HG03575 (cell line): ENCODE measurements around the gene EIF4EBP3.
"Not testable (repeated sequence)": the region's sequence is repeated elsewhere in the genome, so short reads cannot be mapped to it uniquely, and the experiment has no call there.

Source experiments
- ATAC-seq: cut with Tn5 transposase; IDR thresholded peaks from one replicate; pipeline ENCODE4 v1.9.1; 2021; ENCODE audit not compliant: unreplicated experiment, insufficient number of reproducible peaks, low FRiP score; ENCODE audit errors: extremely low read depth

Gene EIF4EBP3

DNA sequence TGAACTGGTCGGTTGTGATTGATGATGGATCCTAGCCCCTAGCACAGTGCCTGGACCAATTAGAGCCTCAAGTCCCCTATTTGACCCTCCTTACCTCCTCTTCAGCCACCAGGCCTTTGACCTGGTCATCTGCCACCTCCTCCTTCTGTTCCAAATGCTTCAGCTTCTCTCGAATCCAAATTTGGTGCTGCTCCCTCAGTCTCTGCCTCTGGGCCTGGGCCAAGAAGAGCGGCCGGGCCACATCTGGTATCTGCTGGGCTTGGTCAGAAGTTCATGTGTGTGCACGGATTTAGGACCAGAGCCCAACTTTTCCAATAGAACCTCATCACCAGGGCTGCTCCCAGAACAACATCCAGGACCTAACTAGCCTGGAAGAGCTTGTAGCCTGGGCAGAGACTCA lies 23.6 kb downstream of the EIF4EBP3 start:
- no peak for ATAC-seq

DNA sequence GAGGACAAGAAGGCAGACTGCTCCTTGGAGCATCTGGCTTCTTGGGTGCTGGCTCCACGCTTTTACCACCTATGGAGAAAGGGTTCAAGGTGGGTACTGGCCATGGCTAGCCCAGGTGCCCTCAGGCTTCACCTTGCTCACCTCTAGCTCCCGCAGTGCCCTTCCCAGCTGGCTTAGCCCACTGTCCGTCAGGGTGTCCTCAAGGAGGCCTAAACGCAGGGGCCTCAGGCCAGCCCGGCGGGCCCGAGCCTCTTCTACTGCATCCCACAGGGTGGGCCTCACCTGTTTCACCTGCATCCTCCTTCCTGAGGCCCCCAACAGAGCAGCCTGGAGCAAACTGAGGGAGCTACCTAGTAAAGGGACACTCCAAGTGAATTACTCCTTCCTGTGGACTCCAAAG lies 26.2 kb downstream of the EIF4EBP3 start:
- no peak for ATAC-seq

DNA sequence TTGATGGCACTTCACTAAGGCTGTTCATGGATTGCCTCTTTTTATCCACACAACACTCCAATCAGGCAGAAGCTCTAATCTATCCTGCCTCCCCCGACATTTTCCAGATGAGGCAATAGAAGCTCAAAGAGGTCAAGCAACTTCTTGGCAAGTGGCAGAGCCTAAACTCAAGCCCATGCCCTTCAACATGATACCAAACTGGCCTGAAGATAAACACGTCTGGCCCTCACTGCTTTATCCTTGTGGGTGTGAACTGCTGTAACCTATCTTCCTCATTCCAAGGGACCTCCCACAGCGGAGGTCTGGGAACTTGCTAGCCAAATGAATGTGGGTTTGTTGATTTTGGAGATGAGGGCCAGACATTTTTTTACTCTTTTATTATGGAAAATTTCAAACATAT lies 26.7 kb downstream of the EIF4EBP3 start:
- no peak for ATAC-seq

DNA sequence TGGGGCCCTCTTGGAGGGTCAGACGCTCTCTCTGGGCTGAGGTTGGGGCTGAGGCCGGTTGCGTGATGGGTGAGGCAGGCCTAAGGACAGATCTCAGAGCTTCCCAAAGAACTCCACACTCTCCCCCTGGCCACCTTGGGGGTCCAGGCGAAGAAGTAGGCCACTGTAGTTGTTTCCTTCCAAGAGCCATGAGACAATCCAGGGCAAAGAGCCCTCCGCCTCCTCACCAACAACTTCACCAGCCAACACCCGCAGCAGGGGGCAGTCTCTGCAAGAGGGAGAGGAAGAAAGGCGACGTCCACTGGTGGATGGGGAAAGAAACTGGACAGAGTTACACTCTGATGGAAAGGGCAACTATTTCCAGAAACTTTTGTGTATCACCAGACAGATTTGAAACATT lies 27.8 kb downstream of the EIF4EBP3 start:
- ATAC-seq, result no peak

DNA sequence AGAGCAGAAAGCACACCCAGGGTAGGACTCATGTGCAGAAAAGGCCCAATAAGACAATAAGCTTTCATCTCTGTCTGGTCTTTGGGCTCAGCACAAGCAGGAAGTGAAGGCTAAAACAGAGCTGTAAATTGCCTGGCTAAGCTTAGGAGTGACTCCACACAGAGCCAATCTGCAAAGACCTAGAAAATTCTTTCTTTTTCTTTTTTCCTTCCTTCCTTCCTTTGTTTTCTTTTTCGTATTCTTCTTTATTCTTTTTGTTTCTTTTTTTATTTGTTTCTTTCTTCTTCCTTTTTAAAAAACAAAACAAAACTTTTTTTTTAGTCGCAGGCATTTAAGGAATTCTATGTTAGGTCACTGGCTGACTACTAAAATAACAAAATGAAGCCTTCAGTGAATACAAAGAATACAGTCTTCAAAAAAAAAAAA lies 29.3 kb downstream of the EIF4EBP3 start:
- no peak for ATAC-seq

DNA sequence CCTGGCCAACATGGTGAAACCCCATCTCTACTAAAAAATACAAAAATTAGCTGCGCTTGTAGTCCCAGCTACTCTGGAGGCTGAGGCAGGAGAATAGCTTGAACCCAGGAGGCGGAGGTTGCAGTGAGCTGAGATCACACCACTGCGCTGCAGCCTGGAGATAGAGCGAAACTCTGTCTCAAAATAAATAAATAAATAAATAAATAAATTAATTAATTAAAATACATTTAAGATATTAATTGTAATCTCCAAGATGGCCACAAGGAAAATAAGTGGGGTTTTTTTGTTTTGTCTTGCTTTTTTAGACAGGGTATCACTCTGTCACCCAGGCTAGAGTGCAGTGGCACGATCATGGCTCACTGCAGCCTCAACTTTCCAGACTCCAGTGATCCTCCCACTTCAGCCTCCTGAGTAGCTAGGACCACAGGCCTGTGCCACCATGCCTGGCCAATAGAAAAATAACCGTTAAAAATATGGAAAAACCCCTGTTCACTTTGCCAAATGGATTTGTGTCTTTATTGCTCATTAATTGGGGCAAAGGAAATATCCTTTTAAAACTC lies 31.8 kb downstream of the EIF4EBP3 start:
- not testable (repeated sequence) for ATAC-seq

DNA sequence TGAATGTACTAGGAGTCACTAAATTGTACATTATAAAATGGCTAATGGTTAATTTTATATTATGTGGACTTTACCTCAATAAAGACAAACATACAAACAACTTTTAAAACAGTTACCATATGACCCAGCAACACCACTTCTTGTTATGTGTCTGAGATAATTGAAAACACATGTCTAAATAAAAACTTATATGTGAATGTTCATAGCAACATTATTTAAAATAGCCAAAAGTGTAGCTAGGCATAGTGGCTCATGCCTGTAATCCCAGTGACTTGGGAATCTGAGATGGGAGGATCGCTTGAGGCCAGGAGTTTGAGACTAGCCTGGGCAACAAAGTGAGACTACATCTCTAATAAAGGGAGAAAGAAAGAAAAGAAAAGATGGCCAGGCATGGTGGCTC lies 40.0 kb downstream of the EIF4EBP3 start:
- no peak for ATAC-seq

DNA sequence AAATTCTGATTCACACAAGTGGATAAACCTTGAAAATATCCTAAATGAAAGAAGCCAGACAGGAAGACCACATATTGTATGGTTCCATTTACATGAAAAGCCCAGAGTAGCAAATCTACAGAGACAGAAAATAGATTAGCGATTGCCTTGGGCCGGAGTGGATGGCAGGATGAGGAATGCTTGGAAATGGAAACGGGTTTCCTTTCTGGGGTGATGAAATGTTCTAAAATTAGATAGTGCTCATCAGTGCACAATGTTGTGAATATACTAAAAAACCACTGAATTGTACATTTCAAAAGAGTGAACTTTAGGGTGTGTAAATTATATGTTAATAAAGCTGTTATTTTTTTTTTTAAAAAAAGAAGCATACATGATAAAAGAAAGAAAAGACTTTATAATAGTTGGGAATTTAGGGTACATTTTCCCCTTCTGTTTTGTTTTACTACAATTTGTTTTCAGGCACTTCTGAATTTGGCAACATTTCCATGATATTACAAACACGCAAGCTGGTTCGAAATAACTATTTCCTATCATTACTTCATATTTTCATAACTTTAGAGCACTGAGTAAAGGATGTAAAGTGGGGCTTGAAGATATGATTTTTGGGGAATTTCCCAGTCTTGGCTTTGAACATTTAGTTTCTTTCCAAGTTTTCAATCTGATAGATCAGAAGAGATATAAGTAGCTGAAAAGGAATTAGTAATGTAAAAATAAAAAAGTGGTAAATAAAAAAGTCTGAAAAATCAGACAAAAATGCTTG lies 41.0 kb downstream of the EIF4EBP3 start:
- ATAC-seq, result no peak

DNA sequence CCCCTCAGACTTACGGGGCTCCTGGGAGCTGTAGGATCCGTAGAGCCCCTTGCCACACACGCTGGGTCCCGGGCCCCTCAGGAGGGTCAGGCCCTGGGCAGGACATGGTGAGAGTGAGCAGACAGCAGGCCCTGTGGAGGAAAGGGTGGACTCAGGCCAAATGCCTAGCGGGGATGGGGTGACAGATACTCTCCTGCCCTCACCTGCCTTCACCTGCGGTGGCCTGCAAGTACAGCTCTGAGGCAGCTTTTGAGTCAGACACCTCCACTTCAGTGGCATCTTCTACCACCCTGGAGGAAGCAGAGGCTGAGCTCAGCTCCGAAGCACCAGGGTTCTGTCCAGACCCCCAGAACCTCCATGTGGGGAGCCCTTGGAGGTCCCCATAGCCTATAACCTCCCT lies 43.4 kb downstream of the EIF4EBP3 start:
- no peak for ATAC-seq

DNA sequence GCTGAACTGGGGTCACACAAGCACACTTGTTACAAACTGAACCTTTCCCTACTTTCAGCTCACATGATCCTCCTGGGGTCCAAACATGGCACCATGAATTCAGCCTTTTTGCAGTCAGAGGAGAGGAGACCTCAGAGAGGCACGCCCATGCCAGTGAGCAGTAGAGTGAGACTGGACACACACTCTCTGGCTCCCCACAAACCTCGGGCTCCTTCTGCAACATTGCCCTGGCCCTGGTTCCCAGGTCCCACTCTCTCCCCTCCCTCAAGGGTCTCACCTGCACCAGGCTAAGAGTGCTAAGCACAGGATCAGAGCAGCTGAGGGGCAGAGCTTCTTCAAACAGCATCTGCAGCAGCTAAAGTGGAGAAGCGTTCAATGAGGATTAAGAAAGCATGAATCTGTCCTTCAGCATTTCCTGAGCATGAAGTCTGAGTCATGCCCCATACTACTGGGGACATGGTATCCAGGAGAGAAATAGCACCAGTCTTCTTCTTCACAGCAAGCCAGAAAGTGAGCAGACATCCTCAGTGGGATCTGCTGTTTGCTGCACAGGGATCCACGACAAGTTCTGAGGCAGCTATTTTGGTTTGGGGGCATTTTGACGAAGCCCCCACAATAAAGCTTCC lies 44.4 kb downstream of the EIF4EBP3 start:
- no peak for ATAC-seq

DNA sequence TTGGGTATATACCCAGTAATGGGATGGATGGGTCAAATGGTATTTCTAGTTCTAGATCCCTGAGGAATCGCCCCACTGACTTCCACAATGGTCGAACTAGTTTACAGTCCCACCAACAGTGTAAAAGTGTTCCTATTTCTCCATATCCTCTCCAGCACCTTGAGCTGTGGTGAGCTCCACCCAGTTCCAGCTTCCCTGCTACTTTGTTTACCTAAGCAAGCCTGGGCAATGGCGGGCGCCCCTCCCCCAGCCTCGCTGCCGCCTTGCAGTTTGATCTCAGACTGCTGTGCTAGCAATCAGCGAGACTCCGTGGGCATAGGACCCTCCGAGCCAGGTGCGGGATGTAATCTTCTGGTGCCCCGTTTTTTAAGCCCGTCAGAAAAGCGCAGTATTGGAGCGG lies 45.6 kb downstream of the EIF4EBP3 start:
- ATAC-seq, result not testable (repeated sequence)

DNA sequence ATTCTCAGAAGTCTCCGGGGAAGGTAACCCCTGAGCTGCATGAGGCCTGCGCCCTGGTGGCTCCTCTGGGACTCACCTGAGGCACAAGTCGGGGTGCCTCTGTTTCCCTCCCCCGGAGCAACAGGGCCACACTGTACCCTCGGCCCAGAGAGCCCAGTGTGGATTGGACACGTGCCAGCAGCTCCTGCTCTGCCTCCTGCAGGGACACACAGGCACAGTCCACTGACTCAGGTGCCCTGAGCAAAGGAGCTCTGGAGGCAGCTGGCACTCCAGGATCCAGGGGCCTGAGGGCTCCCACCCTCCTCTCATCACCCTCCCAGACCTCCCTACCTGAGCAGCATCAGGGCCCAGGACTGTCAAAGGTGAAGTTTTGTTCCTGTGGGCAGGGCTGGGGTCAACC lies 46.7 kb downstream of the EIF4EBP3 start:
- no peak for ATAC-seq

DNA sequence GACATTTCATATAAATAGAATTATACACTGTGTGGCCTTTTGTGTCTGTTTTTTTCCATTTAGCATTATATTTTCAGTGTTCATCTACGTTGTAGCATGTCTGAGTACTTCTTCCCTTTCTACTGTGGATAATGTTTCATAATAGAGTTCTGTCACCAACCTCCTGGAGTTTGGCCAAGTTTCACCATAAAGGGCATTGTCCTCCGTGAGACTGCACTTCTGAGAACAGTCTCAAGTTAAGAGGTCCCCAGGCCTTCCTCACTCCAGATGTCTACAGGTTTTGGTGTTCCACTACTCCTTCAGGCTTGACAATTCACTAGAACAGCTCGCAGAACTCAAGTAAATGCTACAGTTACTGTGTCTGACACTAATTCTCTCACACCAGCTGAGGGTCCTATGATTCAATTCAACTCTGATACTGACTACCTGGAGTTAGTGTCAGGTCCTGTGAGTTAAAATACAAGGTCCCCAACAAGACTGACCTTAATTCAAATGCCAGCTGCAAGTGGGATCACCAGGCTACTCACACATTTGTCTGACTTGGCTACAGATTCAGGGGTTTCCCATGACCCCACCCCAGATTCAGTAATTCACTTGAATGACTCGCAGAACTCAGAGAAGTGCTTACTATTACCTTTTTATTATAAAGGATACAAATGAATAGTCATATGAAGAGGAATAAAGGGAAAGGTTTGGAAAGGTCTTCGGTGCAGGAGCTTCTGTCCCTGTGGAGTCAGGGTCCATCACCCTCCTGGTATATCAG lies 48.3 kb downstream of the EIF4EBP3 start:
- ATAC-seq, result no peak

DNA sequence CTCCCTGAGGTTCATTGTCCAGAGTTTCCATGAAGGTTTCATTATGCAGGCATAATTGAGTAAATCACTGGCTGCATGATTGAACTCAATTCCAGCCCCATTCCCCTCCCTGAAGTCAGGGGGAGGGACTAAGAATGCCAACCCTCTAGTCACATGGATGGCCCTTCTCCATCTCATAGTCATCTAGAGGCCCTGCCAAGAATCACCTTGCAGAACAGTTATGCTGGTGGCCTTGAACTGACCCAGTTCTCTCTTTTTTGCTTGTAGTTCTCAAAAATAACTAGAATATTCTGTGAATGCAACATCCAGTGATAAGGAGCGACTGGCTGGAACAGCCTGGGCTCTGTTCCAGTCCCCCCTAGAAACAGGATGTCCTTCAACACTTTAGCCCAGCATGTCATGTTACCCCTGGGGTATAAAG lies 48.9 kb downstream of the EIF4EBP3 start:
- ATAC-seq, result no peak

DNA sequence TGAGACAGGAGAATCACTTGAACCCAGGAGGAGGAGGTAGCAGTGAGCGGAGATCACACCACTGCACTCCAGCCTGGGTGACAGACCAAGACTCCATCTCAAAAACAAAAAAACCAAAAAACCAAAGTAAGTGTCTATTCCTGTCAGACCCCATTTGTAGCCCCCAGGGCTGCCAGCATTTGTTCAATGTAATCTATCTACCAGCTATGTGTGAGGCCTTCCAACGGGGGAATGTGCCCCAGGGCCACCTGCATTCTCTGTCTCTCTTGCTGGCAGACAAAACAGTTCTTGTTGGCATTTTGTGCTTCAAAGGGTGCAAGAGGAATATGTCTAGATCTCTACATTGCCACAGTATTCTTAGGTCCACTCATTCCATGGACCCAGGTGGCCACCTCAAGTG lies 51.4 kb downstream of the EIF4EBP3 start:
- ATAC-seq, result no peak
